Mammary epithelial cell (primary cell): ENCODE measurements around the gene NUP133.
"Not testable (repeated sequence)": the region's sequence is repeated elsewhere in the genome, so short reads cannot be mapped to it uniquely, and the experiment has no call there.

ENCODE experiments used
- EZH2 ChIP-seq: IDR thresholded peaks from 2 replicates; pipeline ENCODE4 v1.6.1; 2012; ENCODE audit warnings: low read length, inconsistent platforms, borderline replicate concordance
- TF ChIP-seq, protein P1 (sequence below), 2 donors: IDR thresholded peaks in 1 of 2; conservative IDR thresholded peaks in 1 of 2; 2 replicates each; pipeline ENCODE4 v1.5.1; 2011 to 2012; ENCODE audit warnings: inconsistent platforms in 2 of 2, low read length in 2 of 2, mild to moderate bottlenecking in 2 of 2, control low read depth in 1 of 2, low read depth in 1 of 2; ENCODE audit not compliant: insufficient read depth in 1 of 2; ENCODE audit errors: extremely low read depth in 1 of 2

DNA sequence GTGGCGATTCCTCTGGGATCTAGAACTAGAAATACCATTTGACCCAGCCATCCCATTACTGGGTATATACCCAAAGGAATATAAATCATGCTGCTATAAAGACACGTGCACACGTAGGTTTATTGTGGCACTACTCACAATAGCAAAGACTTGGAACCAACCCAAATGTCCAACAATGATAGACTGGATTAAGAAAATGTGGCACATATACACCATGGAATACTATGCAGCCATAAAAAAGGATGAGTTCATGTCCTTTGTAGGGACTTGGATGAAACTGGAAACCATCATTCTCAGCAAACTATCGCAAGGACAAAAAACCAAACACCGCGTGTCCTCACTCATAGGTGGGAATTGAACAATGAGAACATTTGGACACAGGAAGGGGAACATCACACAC lies 3.5 kb upstream of the NUP133 start:
- TF ChIP-seq, protein P1, sequence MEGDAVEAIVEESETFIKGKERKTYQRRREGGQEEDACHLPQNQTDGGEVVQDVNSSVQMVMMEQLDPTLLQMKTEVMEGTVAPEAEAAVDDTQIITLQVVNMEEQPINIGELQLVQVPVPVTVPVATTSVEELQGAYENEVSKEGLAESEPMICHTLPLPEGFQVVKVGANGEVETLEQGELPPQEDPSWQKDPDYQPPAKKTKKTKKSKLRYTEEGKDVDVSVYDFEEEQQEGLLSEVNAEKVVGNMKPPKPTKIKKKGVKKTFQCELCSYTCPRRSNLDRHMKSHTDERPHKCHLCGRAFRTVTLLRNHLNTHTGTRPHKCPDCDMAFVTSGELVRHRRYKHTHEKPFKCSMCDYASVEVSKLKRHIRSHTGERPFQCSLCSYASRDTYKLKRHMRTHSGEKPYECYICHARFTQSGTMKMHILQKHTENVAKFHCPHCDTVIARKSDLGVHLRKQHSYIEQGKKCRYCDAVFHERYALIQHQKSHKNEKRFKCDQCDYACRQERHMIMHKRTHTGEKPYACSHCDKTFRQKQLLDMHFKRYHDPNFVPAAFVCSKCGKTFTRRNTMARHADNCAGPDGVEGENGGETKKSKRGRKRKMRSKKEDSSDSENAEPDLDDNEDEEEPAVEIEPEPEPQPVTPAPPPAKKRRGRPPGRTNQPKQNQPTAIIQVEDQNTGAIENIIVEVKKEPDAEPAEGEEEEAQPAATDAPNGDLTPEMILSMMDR (conservative IDR thresholded peaks at IDR 0.05 in 1 of 2, IDR thresholded peaks at IDR 0.05 in 1 of 2; ENCODE audit: extremely low read depth in 1 of 2, insufficient read depth in 1 of 2, low read depth in 1 of 2, low read length in 2 of 2) = not testable (repeated sequence)
- TF ChIP-seq EZH2 = not testable (repeated sequence)
